Spleen (tissue), 11 donors: ENCODE results near the gene AQP2. TPM values are rescaled to one million over a fixed set of nuclear protein-coding genes. Genes with fewer than 3 reads are reported as not detected.

Experiments used
- DNase-seq: peaks from one replicate; pipeline ENCODE4 v3.0.0-alpha.2; 2020
- H3K27ac ChIP-seq, 8 donors: fragments of 200-600 bp; sonication (generic) in 7 of 8; 1 replicate in 4 of 8; 2 replicates in 4 of 8; pipeline versions ENCODE4 v1.5.0 to v1.8.0; 2016 to 2021; ENCODE audit warnings: inconsistent platforms in 4 of 8, mild to moderate bottlenecking in 4 of 8, moderate library complexity in 1 of 8
- H3K27me3 ChIP-seq, 7 donors: fragments of 200-600 bp; sonication (generic) in 6 of 7; replicated peaks in 1 of 7; 1 replicate in 4 of 7; 2 replicates in 3 of 7; pipeline versions ENCODE4 v1.5.0 to v1.8.0; 2016 to 2021; ENCODE audit warnings: inconsistent platforms in 3 of 7, mild to moderate bottlenecking in 1 of 7
- H3K36me3 ChIP-seq, 6 donors: fragments of 200-600 bp; sonication (generic) in 5 of 6; 1 replicate in 4 of 6; 2 replicates in 2 of 6; pipeline versions ENCODE4 v1.5.0 to v1.8.0; 2016 to 2021; ENCODE audit warnings: inconsistent platforms in 2 of 6
- H3K4me1 ChIP-seq, 6 donors: fragments of 200-600 bp; sonication (generic) in 5 of 6; 1 replicate in 3 of 6; 2 replicates in 3 of 6; pipeline versions ENCODE4 v1.5.0 to v1.8.0; 2016 to 2021; ENCODE audit warnings: inconsistent platforms in 3 of 6
- H3K4me3 ChIP-seq, 8 donors: fragments of 200-600 bp; sonication (generic) in 7 of 8; 1 replicate in 4 of 8; 2 replicates in 4 of 8; pipeline versions ENCODE4 v1.5.0 to v1.8.0; 2016 to 2021; ENCODE audit warnings: inconsistent platforms in 4 of 8, mild to moderate bottlenecking in 4 of 8, moderate library complexity in 2 of 8
- H3K9me3 ChIP-seq, 8 donors: fragments of 200-600 bp; sonication (generic) in 7 of 8; 1 replicate in 4 of 8; 2 replicates in 4 of 8; pipeline versions ENCODE4 v1.5.0 to v1.8.0; 2016 to 2021; ENCODE audit warnings: inconsistent platforms in 4 of 8
- POLR2A ChIP-seq, 3 donors: fragments of 450-650 bp; IDR thresholded peaks; one replicate each; pipeline ENCODE4 v1.5.1; 2017; ENCODE audit warnings: antibody characterized with exemption in 3 of 3, mild to moderate bottlenecking in 1 of 3
- POLR2AphosphoS5 ChIP-seq, 3 donors: sonication (generic); formaldehyde crosslinking; IDR thresholded peaks; one replicate each; pipeline ENCODE4 v1.5.1; 2017; ENCODE audit warnings: antibody characterized with exemption in 3 of 3
- WGBS, 5 donors: extraction: QIAGEN DNeasy Blood & Tissue Kit in 3 of 5; methylation state at CpG; one replicate each; pipeline versions ENCODE4 v1.1.5 to v1.1.7; 2013 to 2018; 5-methylcytosine and 5-hydroxymethylcytosine counted together
- intact Hi-C: fragments of 100-400 bp; cut with DNase I; formaldehyde crosslinking; loops from one replicate; pipeline ENCODE4 v1.15.0; 2023; ENCODE audit warnings: low total_unique reads
- polyA plus RNA-seq, 3 donors: library from polyadenylated mRNA; stranded (reverse); fragments of 200-250 nt; gene quantifications; one replicate each; pipeline ENCODE4 v1.2.1, GENCODE V29; 2013
- total RNA-seq, 7 donors: library from RNA; depleted of rRNA in 3 of 7; stranded (reverse); fragments of >200 nt in 3 of 7; fragmentation: NEBNext Ultra II Directional in 4 of 7; extraction: Animal tissue kit (Norgen Biotek cat#: 25700) in 4 of 7; gene quantifications; one replicate each; pipeline versions ENCODE4 v1.1.0 to v1.2.1, GENCODE V29; 2016 to 2021
- TF ChIP-seq, protein P1 (sequence below), 11 experiments: fragments of 200-600 bp in 7 of 11; fragments of 450-650 bp in 4 of 11; sonication (generic) in 4 of 11; IDR thresholded peaks in 8 of 11; conservative IDR thresholded peaks in 3 of 11; 1 replicate in 7 of 11; 2 replicates in 4 of 11; pipeline versions ENCODE4 v1.4.0 to v1.8.0; 2016 to 2021; ENCODE audit warnings: antibody characterized with exemption in 11 of 11, inconsistent platforms in 4 of 11, mild to moderate bottlenecking in 1 of 11
- donor health status: healthy with polysubstance abuse.
- donor health status: DM: no; HTN: no; CAD: no; lungs with moderate emphysema.
- donor health status: DM: no; HTN: no; CAD: no.
- donor health status: Bipolar disorder and iron deficiency.
- donor health status: healthy.
- donor health status: DM: no; HTN: no; CAD: no.
- donor health status: DM: yes; HTN: yes; CAD: no.

AQP2 gene
- total and polyA plus RNA-seq, 10 donors, result not detected

GRCh38 chr12:49930515-49931288 is 19.8 kb upstream of the AQP2 start:
- 65 to 78% (median 71%) methylated on average over 3 of the region's 3 CpGs for WGBS, 5 donors
- H3K36me3 ChIP-seq, result no peaks in the 10 kb centered on the region
- no peak overlapping the region for H3K4me3 ChIP-seq
- no peak for DNase-seq
- TF ChIP-seq POLR2A (IDR thresholded peaks at IDR 0.05) (no peak), POLR2AphosphoS5 (IDR thresholded peaks at IDR 0.05) (no peak)
- TF ChIP-seq, protein P1, sequence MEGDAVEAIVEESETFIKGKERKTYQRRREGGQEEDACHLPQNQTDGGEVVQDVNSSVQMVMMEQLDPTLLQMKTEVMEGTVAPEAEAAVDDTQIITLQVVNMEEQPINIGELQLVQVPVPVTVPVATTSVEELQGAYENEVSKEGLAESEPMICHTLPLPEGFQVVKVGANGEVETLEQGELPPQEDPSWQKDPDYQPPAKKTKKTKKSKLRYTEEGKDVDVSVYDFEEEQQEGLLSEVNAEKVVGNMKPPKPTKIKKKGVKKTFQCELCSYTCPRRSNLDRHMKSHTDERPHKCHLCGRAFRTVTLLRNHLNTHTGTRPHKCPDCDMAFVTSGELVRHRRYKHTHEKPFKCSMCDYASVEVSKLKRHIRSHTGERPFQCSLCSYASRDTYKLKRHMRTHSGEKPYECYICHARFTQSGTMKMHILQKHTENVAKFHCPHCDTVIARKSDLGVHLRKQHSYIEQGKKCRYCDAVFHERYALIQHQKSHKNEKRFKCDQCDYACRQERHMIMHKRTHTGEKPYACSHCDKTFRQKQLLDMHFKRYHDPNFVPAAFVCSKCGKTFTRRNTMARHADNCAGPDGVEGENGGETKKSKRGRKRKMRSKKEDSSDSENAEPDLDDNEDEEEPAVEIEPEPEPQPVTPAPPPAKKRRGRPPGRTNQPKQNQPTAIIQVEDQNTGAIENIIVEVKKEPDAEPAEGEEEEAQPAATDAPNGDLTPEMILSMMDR (IDR thresholded peaks at IDR 0.05 in 8 of 11, conservative IDR thresholded peaks at IDR 0.05 in 3 of 11), result no peak
- intact Hi-C loops, result no loop called here
- H3K27me3 ChIP-seq, result peaks cover 0 to 11% (median 0%) of the 10 kb centered on the region in 7 donors
- H3K4me1 ChIP-seq, result peaks cover 0 to 4% (median 0%) of the 10 kb centered on the region in 6 donors
- no peaks in the 10 kb centered on the region for H3K9me3 ChIP-seq
- H3K27ac ChIP-seq, result no peak overlapping the region

- Histone ChIP-seq H3K9me3 (no peaks in the 10 kb centered on the region), H3K4me1 (peaks cover 0 to 4% (median 0%) of the 10 kb centered on the region in 6 donors), H3K27me3 (peaks cover 0 to 11% (median 0%) of the 10 kb centered on the region in 7 donors), H3K4me3 (no peak overlapping the region), H3K36me3 (no peaks in the 10 kb centered on the region), H3K27ac (peak overlapping the region in 4 of 8 donors; percentile 27 to 42 (median 30))
- intact Hi-C loops, result no loop called here
- WGBS, 5 donors, result 67 to 76% (median 72%) methylated on average over 7 of the region's 7 CpGs
- TF ChIP-seq, protein P1 (IDR thresholded peaks at IDR 0.05 in 8 of 11, conservative IDR thresholded peaks at IDR 0.05 in 3 of 11), result no peak
- TF ChIP-seq POLR2A (IDR thresholded peaks at IDR 0.05), result no peak
- TF ChIP-seq POLR2AphosphoS5 (IDR thresholded peaks at IDR 0.05), result no peak
- DNase-seq, result peak; percentile 9
Measured at GRCh38 chr12:49932023-49932422, 18.5 kb upstream of the AQP2 start.

DNA sequence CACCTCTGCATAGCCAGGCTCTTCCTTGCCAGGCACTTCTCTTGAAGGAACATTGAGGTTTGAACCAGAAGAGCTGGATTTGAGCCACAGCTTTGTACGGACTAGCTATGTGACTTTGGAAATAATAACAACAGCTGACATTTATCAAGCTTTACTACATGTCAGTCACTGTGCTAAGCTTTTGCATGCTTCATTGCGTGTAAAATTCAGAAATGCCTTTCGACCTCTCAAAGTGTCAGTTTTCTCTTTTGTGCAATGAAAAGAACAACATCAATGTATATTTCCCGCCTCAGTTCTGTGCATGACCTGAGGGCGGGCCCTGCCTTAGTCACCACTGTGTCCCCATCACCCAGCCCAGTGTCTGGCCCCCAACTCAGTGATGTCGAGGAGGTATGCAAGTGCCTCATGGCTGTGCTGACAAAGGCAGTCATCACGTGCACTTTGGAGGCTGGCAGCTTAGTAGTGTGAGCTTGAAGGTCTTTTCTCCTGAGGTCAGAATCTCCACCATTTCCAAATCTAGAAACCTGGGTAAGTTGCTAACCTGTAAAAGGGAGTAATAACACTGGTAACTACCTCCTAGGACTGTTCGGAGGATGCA is 17.9 kb upstream of the AQP2 start:
- Histone ChIP-seq H3K27ac (peak overlapping the region in 3 of 8 donors; percentile 28 to 42 (median 32)), H3K4me1 (peaks cover 0 to 4% (median 0%) of the 10 kb centered on the region in 6 donors), H3K9me3 (no peaks in the 10 kb centered on the region), H3K27me3 (peaks cover 0 to 11% (median 0%) of the 10 kb centered on the region in 7 donors), H3K4me3 (no peak overlapping the region), H3K36me3 (no peaks in the 10 kb centered on the region)
- TF ChIP-seq POLR2AphosphoS5 (IDR thresholded peaks at IDR 0.05), result peak in 2 of 3 donors; percentile 6 to 12
- TF ChIP-seq, protein P1 (IDR thresholded peaks at IDR 0.05 in 8 of 11, conservative IDR thresholded peaks at IDR 0.05 in 3 of 11), result no peak
- no peak for TF ChIP-seq POLR2A (IDR thresholded peaks at IDR 0.05)
- WGBS, 5 donors, result 76 to 88% (median 81%) methylated on average over 8 of the region's 8 CpGs
- intact Hi-C loops, result no loop called here
- peak; percentile 49 for DNase-seq

DNA sequence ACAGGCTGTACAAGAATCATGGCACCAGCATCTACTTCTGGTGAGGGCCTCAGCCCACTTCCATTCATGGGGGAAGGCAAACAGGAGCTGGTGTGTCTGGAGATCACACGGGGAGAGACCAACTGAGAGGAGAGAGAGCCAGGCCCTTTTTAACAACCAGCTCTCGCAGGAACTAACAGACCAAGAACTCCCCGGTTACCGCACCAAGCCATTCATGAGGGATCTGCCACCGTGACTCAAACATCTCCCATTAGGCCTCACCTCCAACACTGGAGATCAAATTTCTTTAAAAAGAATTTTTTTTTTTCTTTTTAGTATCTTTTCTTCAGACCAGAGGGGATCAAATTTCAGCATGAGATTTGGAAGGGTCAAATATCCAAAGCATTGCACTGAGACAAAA is 16.7 kb upstream of the AQP2 start:
- peaks cover 0 to 4% (median 0%) of the 10 kb centered on the region in 6 donors for H3K4me1 ChIP-seq
- H3K27ac ChIP-seq, result no peak overlapping the region
- no peak overlapping the region for H3K4me3 ChIP-seq
- H3K27me3 ChIP-seq, result peaks cover 0 to 11% (median 0%) of the 10 kb centered on the region in 7 donors
- peak; percentile 4 for DNase-seq
- intact Hi-C loops, result no loop called here
- TF ChIP-seq POLR2AphosphoS5 (IDR thresholded peaks at IDR 0.05), result no peak
- TF ChIP-seq POLR2A (IDR thresholded peaks at IDR 0.05), result no peak
- TF ChIP-seq, protein P1 (IDR thresholded peaks at IDR 0.05 in 8 of 11, conservative IDR thresholded peaks at IDR 0.05 in 3 of 11), result no peak
- no peaks in the 10 kb centered on the region for H3K36me3 ChIP-seq
- H3K9me3 ChIP-seq, result no peaks in the 10 kb centered on the region
- WGBS, 5 donors, result 88 to 98% (median 88%) methylated on average over 5 of the region's 5 CpGs
